Subcutaneous preadipocyte (primary cell): ENCODE data around the gene OR4C45. TPM values are rescaled to one million over a fixed set of nuclear protein-coding genes. Genes with fewer than 3 reads are reported as not detected.

Experiments used
- total RNA-seq: library from RNA; depleted of rRNA; stranded (reverse); fragments of >200 nt; gene quantifications from 2 replicates; pipeline ENCODE4 v1.2.3, GENCODE V29; 2012

Gene OR4C45
- total RNA-seq, result not detected in 2 replicates

DNA sequence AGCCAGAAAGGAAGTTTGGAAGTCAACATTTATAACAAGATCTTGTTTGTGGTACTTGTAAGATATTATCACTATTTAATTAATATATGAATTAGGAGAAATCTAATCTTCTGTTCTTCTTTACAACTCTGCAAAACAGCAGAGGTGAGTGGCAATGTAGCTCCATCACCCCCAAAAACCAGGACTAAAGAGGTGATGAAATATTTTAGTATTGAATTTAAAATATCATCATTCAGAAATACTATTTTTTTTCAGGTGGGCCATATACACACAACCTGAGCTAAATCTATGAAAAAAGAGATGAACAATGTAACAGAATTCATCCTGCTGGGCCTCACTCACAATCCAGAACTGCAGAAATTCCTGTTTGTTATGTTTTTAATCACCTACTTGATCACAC lies at the start of gene OR4C45:
Gene OR4C45, plus strand, starts transcription at position 301 of the 400 bp plus-strand sequence.

Other genes with a start within 250 kb of the OR4C45 start
- gene OR4C13, start 80.5 kb upstream of the OR4C45 start, total RNA-seq, result not detected in 2 replicates
- not detected in 2 replicates for gene OR4C12, start 50.3 kb upstream of the OR4C45 start, total RNA-seq